Muscle of leg (tissue), 11 donors: ENCODE measurements around the gene HERC6. TPM values are rescaled to one million over a fixed set of nuclear protein-coding genes. Genes with fewer than 3 reads are reported as not detected.
A peak's percentile ranks its signal among the peaks of the same experiment; 100 is the strongest.
"Not testable (repeated sequence)": the region's sequence is repeated elsewhere in the genome, so short reads cannot be mapped to it uniquely, and the experiment has no call there.

Experiments used
- DNase-seq: peaks from one replicate; pipeline ENCODE4 v3.0.0; 2013
- H3K27ac ChIP-seq: one replicate; pipeline ENCODE4 v1.5.1; 2013; ENCODE audit warnings: mild to moderate bottlenecking, low read length, control low read depth
- H3K27me3 ChIP-seq: one replicate; pipeline ENCODE4 v1.6.1; 2013; ENCODE audit warnings: low read length; ENCODE audit not compliant: control insufficient read depth, insufficient read depth
- H3K36me3 ChIP-seq: one replicate; pipeline ENCODE4 v1.6.1; 2013; ENCODE audit warnings: low read length; ENCODE audit not compliant: control insufficient read depth, insufficient read depth
- H3K4me1 ChIP-seq: one replicate; pipeline ENCODE4 v1.6.1; 2013; ENCODE audit warnings: low read length; ENCODE audit not compliant: control insufficient read depth, insufficient read depth
- H3K4me3 ChIP-seq: one replicate; pipeline ENCODE4 v1.5.1; 2013; ENCODE audit warnings: low read length, control low read depth
- H3K9me3 ChIP-seq: replicated peaks from 2 replicates; pipeline ENCODE4 v1.6.1; 2013; ENCODE audit warnings: low read depth, low read length; ENCODE audit not compliant: control insufficient read depth
- WGBS: methylation state at CpG from one replicate; pipeline ENCODE4 v1.1.5; 2013; ENCODE audit warnings: missing lambda C conversion rate; ENCODE audit not compliant: insufficient coverage; 5-methylcytosine and 5-hydroxymethylcytosine counted together
- polyA plus RNA-seq, 8 donors: library from polyadenylated mRNA; unstranded; fragments of 120-200 nt; gene quantifications; one replicate each; pipeline versions ENCODE4 v1.2.1 to v1.2.3, GENCODE V29; 2013; ENCODE audit warnings: inconsistent platforms in 1 of 8, low replicate concordance in 1 of 8; ENCODE audit not compliant: insufficient read length in 8 of 8, insufficient read depth in 1 of 8
- total RNA-seq: library from RNA; stranded (reverse); fragments of 120-200 nt; gene quantifications from one replicate; pipeline ENCODE4 v1.2.4, GENCODE V29; 2013

Gene HERC6
- total and polyA plus RNA-seq, 9 donors: 0.77 to 2.3 (median 1.3) TPM

DNA sequence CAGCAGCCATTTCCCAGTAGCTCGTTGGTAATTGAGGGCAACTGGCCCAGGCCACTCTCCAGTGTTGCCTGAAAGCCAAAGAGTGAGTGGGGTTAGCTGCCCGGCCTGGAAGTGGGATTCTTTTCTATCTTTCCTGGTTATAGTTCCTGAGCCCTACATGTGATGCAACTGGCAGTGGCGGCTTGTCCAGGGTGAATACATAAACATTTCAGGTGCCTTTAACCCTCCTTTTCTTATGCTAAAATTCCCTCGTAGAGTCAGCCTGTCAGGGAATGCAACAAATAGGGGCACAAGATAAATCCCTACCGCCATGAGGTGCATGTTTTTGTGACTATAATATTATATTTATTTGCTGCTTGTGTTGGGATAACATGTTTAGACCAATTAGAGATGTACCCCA lies 64.8 kb downstream of the HERC6 start:
- Histone ChIP-seq H3K9me3 (no peaks in the 10 kb centered on the region), H3K4me3 (no peak overlapping the region), H3K27ac (no peak overlapping the region), H3K36me3 (peaks cover 27% of the 10 kb centered on the region), H3K27me3 (no peaks in the 10 kb centered on the region), H3K4me1 (no peaks in the 10 kb centered on the region)
- no peak for DNase-seq
- 86% methylated on average over 1 of the region's 5 CpGs for WGBS

DNA sequence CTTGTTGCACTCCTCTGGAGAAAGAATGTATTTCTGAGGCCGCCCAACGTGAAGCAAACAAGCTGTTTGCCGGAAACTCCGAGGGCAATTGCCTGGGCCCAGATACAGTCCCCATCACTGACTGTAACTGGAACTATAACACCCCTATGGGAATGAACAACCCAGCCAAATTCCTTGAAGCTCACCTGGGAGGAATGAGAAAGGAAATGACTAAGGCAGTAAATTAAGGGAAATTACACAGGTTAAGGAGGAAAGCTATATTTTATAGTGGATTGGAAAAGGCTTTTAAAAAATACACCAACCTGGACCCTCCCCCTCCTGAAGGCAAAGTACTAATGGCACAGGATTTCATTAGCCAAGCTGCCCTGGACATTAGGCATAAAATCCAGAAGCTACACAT lies 66.6 kb downstream of the HERC6 start:
- no peak overlapping the region for H3K4me3 ChIP-seq
- no peaks in the 10 kb centered on the region for H3K9me3 ChIP-seq
- no peak overlapping the region for H3K27ac ChIP-seq
- 40% methylated on average over 2 of the region's 4 CpGs for WGBS
- H3K4me1 ChIP-seq: no peaks in the 10 kb centered on the region
- no peaks in the 10 kb centered on the region for H3K27me3 ChIP-seq
- no peak for DNase-seq
- H3K36me3 ChIP-seq: peaks cover 20% of the 10 kb centered on the region

DNA sequence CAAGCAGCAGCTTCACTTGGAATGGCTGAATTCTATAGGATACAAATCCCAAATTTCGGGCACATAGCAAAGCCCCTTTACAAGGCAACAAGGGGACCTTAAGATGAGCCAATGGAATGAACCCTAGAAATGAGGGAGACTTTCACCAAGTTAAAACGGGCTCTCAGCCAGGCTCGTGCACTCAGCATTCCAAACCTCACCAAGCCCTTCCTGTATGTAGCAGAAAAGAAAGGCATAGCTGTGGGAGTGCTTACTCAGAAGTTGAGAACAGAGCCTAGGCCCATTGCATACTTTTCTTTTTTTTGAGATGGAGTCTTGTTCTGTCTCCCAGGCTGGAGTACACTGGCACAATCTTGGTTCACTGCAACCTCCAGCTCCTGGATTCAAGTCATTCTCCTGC lies 67.5 kb downstream of the HERC6 start:
- Histone ChIP-seq H3K27me3 (no peaks in the 10 kb centered on the region), H3K36me3 (peaks cover 15% of the 10 kb centered on the region), H3K4me3 (no peak overlapping the region), H3K4me1 (no peaks in the 10 kb centered on the region), H3K9me3 (no peaks in the 10 kb centered on the region), H3K27ac (no peak overlapping the region)
- no CpG with 5 or more reads among the region's 3 CpGs for WGBS
- no peak for DNase-seq

DNA sequence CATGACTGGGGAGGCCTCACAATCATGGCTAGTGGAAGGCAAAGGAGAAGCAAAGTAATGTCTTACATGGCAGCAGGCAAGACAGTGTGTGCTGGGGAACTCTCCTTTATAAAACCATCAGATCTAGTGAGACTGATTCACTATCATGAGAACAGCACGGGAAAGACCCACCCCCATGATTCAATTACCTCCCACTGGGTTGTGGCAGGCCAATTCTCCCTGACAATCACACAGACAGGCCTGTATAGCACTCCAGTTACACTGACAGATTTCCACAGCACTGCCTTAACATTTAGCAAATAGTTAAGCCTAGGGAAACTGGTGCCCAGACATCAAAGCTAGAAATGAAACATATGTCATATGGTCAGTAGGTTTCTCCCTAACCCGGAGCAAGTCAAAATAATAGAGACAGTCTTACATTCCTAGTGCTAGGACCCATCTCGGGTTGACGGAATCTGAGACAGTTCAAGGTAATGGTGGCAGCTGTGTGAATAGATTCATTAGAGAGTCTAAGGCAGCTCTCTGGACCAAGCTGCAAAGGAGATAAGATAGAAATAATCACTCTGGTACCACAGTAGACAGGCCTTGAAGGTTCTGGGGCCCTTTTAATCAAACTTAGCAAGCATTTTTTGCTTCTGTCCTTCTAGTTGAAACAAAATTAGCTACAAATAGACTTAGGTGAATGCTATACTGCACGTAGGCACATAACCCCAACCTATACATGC lies 68.9 kb downstream of the HERC6 start:
- no peaks in the 10 kb centered on the region for H3K27me3 ChIP-seq
- H3K4me3 ChIP-seq: no peak overlapping the region
- 83% methylated on average over 1 of the region's 5 CpGs for WGBS
- DNase-seq: no peak
- H3K9me3 ChIP-seq: no peaks in the 10 kb centered on the region
- no peaks in the 10 kb centered on the region for H3K4me1 ChIP-seq
- H3K36me3 ChIP-seq: peaks cover 8% of the 10 kb centered on the region
- H3K27ac ChIP-seq: no peak overlapping the region

DNA sequence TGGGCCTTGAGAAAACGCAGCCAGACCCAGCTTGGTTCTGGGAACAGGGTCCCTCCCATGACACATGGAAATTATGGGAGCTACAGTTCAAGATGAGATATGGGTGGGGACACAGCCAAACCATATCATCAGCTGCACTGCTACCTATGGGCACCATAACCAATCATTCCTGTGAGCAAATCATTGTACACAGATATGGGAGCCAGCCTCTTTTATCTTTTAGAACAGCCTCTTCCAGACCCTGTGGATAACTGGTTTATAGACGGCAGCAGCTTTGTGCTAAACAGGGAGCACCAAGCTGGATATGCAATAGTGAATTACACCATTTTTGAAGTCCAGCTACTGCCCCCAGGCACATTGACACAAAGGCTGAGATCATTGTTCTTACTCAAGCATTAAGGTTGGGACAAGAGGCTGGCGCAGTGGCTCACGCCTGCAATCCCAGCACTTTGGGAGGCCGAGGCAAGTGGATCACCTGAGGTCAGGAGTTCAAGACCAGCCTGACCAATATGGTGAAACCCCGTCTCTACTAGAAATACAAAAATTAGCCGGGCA lies 69.6 kb downstream of the HERC6 start:
- H3K27ac ChIP-seq, H3K9me3 ChIP-seq, DNase-seq, H3K4me3 ChIP-seq, H3K4me1 ChIP-seq, H3K36me3 ChIP-seq, H3K27me3 ChIP-seq: not testable (repeated sequence)
- WGBS: 100% methylated on average over 3 of the region's 7 CpGs

DNA sequence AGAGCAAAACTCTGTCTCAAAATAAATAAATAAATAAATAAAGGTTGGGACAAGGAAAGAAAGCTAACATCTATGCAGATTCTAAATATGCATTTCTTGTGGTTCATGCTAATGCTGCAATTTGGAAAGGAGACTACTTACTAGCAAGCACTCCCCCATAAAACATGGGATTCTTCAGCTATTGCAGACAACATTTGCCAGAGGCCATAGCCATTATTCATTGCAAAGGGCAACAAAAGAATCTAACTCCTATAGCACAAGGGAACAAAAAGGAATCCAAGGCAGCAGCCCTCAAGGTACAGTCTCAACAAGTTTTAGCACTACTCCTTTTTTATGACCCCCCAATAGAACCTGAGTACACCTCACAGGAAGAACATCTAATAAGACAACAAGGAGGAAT lies 70.2 kb downstream of the HERC6 start:
- Histone ChIP-seq H3K27ac (no peak overlapping the region), H3K9me3 (no peaks in the 10 kb centered on the region), H3K27me3 (no peaks in the 10 kb centered on the region), H3K4me1 (no peaks in the 10 kb centered on the region), H3K4me3 (no peak overlapping the region), H3K36me3 (no peaks in the 10 kb centered on the region)
- no peak for DNase-seq

DNA sequence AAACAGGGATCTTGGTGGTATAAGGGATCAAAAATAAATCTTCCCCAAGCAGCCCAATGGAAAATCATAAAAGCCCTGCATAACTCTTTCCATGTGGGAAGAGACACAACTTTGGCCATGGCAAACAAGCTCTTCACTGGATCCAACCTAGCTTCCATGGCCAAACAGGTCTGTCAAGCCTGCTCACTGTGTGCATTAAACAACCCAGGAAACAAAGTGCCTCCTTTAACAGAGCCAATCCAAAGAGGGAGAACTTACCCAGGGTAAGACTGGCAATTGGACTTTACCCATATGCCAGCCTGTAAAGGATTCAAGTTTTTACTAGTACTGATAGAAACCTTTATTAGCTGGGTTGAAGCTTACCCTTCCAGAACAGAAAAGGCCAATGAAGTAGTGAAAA lies 70.6 kb downstream of the HERC6 start:
- no peaks in the 10 kb centered on the region for H3K4me1 ChIP-seq
- H3K9me3 ChIP-seq: no peaks in the 10 kb centered on the region
- no peak for DNase-seq
- H3K4me3 ChIP-seq: no peak overlapping the region
- no peaks in the 10 kb centered on the region for H3K27me3 ChIP-seq
- no peaks in the 10 kb centered on the region for H3K36me3 ChIP-seq
- no peak overlapping the region for H3K27ac ChIP-seq

DNA sequence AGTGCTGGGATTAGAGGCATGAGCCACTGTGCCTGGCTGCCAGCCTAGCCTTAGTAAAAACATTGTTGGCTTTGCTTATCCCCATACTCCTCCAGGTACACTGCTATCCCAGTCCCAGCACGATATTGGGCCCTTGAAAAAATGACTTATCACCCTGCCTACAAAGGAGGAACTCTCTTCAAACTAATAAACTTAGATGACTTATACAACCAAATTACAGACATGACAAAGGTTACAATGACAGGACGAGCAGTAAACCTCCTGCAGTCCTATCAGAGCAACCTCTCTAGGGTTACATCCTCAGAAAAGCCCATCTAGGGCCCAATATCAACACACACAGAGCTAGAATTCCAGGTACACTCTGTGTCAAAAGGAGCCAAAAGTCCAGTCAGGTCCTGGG lies 72.6 kb downstream of the HERC6 start:
- Histone ChIP-seq H3K9me3 (no peaks in the 10 kb centered on the region), H3K36me3 (no peaks in the 10 kb centered on the region), H3K4me1 (no peaks in the 10 kb centered on the region), H3K27ac (no peak overlapping the region), H3K4me3 (no peak overlapping the region), H3K27me3 (no peaks in the 10 kb centered on the region)
- WGBS: 58% methylated on average over 2 of the region's 2 CpGs
- no peak for DNase-seq

DNA sequence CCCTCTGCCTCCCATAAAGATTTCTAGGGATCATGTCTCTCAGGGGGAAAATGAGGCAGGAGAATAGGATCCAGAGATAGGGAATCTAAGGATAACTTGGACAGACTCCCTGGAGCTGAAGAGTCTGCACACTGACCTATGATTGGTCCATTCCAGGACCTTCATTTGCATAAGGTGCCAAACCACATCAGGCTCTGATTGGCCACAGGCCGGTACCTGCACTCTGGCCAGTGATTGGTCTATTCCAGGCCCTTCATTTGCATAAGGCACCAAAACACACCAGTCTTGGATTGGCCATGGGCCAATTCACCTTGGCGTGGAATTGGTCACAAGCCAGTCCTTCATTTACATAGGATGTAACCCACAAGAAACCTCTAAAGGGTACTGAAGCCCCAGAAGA lies 74.3 kb downstream of the HERC6 start:
- Histone ChIP-seq H3K4me3 (no peak overlapping the region), H3K9me3 (no peaks in the 10 kb centered on the region), H3K4me1 (peaks cover 4% of the 10 kb centered on the region), H3K27ac (no peak overlapping the region), H3K36me3 (no peaks in the 10 kb centered on the region), H3K27me3 (peaks cover 13% of the 10 kb centered on the region)
- no peak for DNase-seq
- WGBS: 68% methylated on average over 2 of the region's 2 CpGs

DNA sequence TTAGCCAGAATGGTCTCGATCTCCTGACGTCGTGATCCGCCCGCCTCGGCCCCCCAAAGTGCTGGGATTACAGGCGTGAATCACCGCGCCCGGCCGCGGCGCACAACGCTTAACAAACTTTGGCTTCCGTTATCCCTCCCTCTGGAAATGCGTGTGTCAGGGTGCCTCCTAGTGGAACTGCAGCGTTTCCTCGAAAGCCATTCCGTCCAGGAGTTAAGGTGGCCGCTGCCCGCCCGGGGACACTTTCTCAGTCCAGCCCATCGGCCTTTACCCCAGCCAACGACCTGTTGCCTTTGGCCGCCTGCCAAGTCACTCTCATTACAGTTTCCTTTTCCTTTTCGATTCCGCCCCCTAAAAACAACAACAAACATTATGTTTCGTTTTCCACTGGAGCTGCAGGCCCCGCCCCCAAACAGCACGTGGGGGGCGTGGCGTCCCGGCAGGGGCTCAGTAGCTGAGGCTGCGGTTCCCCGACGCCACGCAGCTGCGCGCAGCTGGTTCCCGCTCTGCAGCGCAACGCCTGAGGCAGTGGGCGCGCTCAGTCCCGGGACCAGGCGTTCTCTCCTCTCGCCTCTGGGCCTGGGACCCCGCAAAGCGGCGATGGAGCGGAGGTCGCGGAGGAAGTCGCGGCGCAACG lies 78.1 kb downstream of the HERC6 start, which contains the start of gene HERC5:
HERC5 (plus strand) TSS at position 450 of the 637 bp plus-strand sequence; CDS start at position 601, 151 bp downstream.
- H3K27me3 ChIP-seq: peaks cover 16% of the 10 kb centered on the region
- peak within 1 kb of the TSS; percentile 73 for H3K27ac ChIP-seq
- no peaks in the 10 kb centered on the region for H3K9me3 ChIP-seq
- no peaks in the 10 kb centered on the region for H3K36me3 ChIP-seq
- H3K4me1 ChIP-seq: peaks cover 4% of the 10 kb centered on the region
- under 1% methylated on average over 57 of the region's 57 CpGs for WGBS
- DNase-seq: peak; percentile 94
- H3K4me3 ChIP-seq: peak within 1 kb of the TSS; percentile 54
